Skeletal muscle satellite cell (primary cell): ENCODE measurements around the gene TAF11L14. TPM values are rescaled to one million over a fixed set of nuclear protein-coding genes. Genes with fewer than 3 reads are reported as not detected.
"Not testable (repeated sequence)": the region's sequence is repeated elsewhere in the genome, so short reads cannot be mapped to it uniquely, and the experiment has no call there.

ENCODE experiments used
- H3K27me3 ChIP-seq: 2 replicates; pipeline ENCODE4 v1.7.0; 2013; ENCODE audit warnings: low read length; ENCODE audit not compliant: control insufficient read depth, insufficient read depth
- H3K36me3 ChIP-seq: 2 replicates; pipeline ENCODE4 v1.7.0; 2013; ENCODE audit warnings: mild to moderate bottlenecking, control low read depth, low read length; ENCODE audit not compliant: insufficient read depth
- H3K4me1 ChIP-seq: 2 replicates; pipeline ENCODE4 v1.7.0; 2013; ENCODE audit warnings: low read length; ENCODE audit not compliant: control insufficient read depth, insufficient read depth
- H3K4me2 ChIP-seq: 2 replicates; pipeline ENCODE4 v1.7.0; 2013; ENCODE audit warnings: mild to moderate bottlenecking, low read length
- H3K4me3 ChIP-seq: 2 replicates; pipeline ENCODE4 v1.7.0; 2013; ENCODE audit warnings: low read length
- H3K9ac ChIP-seq: 2 replicates; pipeline ENCODE4 v1.7.0; 2013; ENCODE audit warnings: mild to moderate bottlenecking, low read depth, low read length, moderate library complexity
- H3K9me3 ChIP-seq: replicated peaks from 2 replicates; pipeline ENCODE4 v1.7.0; 2013; ENCODE audit warnings: mild to moderate bottlenecking, control low read depth, low read length
- total RNA-seq: library from RNA; depleted of rRNA; stranded (reverse); fragments of >200 nt; gene quantifications from 2 replicates; pipeline ENCODE4 v1.2.3, GENCODE V29; 2012; rRNA removed

The TAF11L14 gene
- not detected in 2 replicates for total RNA-seq

GRCh38 chr5:17634160-17634559, at the start of gene TAF11L14:
Gene TAF11L14 (plus strand): TSS chr5:17634460.
- Histone ChIP-seq H3K9ac (no peak within 1 kb of the TSS), H3K9me3 (no peaks in the 10 kb centered on the region), H3K4me1 (no peaks in the 10 kb centered on the region), H3K27me3 (no peaks in the 10 kb centered on the region), H3K36me3 (no peaks in the 10 kb centered on the region), H3K4me2 (no peak within 1 kb of the TSS), H3K4me3 (no peak within 1 kb of the TSS)

- H3K9ac ChIP-seq, H3K4me3 ChIP-seq, H3K27me3 ChIP-seq, H3K36me3 ChIP-seq, H3K4me1 ChIP-seq, H3K9me3 ChIP-seq, H3K4me2 ChIP-seq: not testable (repeated sequence)
Observed at GRCh38 chr5:17585658-17586057, 48.6 kb upstream of the TAF11L14 start, which contains the start of gene TAF11L7. Gene TAF11L7 (minus strand): TSS chr5:17585758.

GRCh38 chr5:17590860-17591259, 43.4 kb upstream of the TAF11L14 start, which contains the start of gene TAF11L8:
Gene TAF11L8 (minus strand): TSS chr5:17590960.
- H3K4me1 ChIP-seq, H3K4me2 ChIP-seq, H3K36me3 ChIP-seq, H3K9ac ChIP-seq, H3K27me3 ChIP-seq, H3K9me3 ChIP-seq, H3K4me3 ChIP-seq: not testable (repeated sequence)

GRCh38 chr5:17594255-17594654, 40.0 kb upstream of the TAF11L14 start, which contains the start of gene TAF11L9:
Gene TAF11L9 (minus strand): TSS chr5:17594394.
- H3K4me2 ChIP-seq, H3K27me3 ChIP-seq, H3K36me3 ChIP-seq, H3K4me3 ChIP-seq, H3K9me3 ChIP-seq, H3K9ac ChIP-seq, H3K4me1 ChIP-seq: not testable (repeated sequence)

- H3K4me2 ChIP-seq, H3K9me3 ChIP-seq, H3K4me3 ChIP-seq, H3K27me3 ChIP-seq, H3K4me1 ChIP-seq, H3K9ac ChIP-seq, H3K36me3 ChIP-seq: not testable (repeated sequence)
Observed at GRCh38 chr5:17597728-17598127, 36.5 kb upstream of the TAF11L14 start, which contains the start of gene TAF11L10. Gene TAF11L10 (minus strand): TSS chr5:17597828.

- not testable (repeated sequence) for H3K9me3 ChIP-seq, H3K27me3 ChIP-seq, H3K4me1 ChIP-seq, H3K9ac ChIP-seq, H3K36me3 ChIP-seq, H3K4me3 ChIP-seq, H3K4me2 ChIP-seq
Observed at GRCh38 chr5:17603880-17604279, 30.4 kb upstream of the TAF11L14 start, which contains the start of gene TAF11L11. Gene TAF11L11 (plus strand): TSS chr5:17604183.

GRCh38 chr5:17604951-17605350, 29.3 kb upstream of the TAF11L14 start:
- no peaks in the 10 kb centered on the region for H3K4me1 ChIP-seq
- H3K9me3 ChIP-seq, result peaks cover 4% of the 10 kb centered on the region
- H3K36me3 ChIP-seq, result no peaks in the 10 kb centered on the region
- H3K4me2 ChIP-seq, result no peak overlapping the region
- H3K9ac ChIP-seq, result no peak overlapping the region
- no peak overlapping the region for H3K4me3 ChIP-seq
- no peaks in the 10 kb centered on the region for H3K27me3 ChIP-seq

GRCh38 chr5:17607461-17607860, 26.8 kb upstream of the TAF11L14 start:
- H3K4me3 ChIP-seq, H3K36me3 ChIP-seq, H3K4me2 ChIP-seq, H3K9ac ChIP-seq, H3K9me3 ChIP-seq, H3K27me3 ChIP-seq, H3K4me1 ChIP-seq: not testable (repeated sequence)

- H3K4me1 ChIP-seq, H3K27me3 ChIP-seq, H3K9me3 ChIP-seq, H3K4me3 ChIP-seq, H3K4me2 ChIP-seq, H3K36me3 ChIP-seq, H3K9ac ChIP-seq: not testable (repeated sequence)
Observed at GRCh38 chr5:17610092-17610491, 24.2 kb upstream of the TAF11L14 start, which contains the start of gene TAF11L12. Gene TAF11L12 (plus strand): TSS chr5:17610392.

GRCh38 chr5:17614872-17615605, 19.2 kb upstream of the TAF11L14 start:
- Histone ChIP-seq H3K4me3 (no peak overlapping the region), H3K4me1 (no peaks in the 10 kb centered on the region), H3K9ac (no peak overlapping the region), H3K9me3 (peaks cover 3% of the 10 kb centered on the region), H3K4me2 (no peak overlapping the region), H3K36me3 (no peaks in the 10 kb centered on the region), H3K27me3 (no peaks in the 10 kb centered on the region)

- no peaks in the 10 kb centered on the region for H3K9me3 ChIP-seq
- no peak overlapping the region for H3K9ac ChIP-seq
- no peak overlapping the region for H3K4me3 ChIP-seq
- no peaks in the 10 kb centered on the region for H3K27me3 ChIP-seq
- no peak overlapping the region for H3K4me2 ChIP-seq
- H3K36me3 ChIP-seq, result no peaks in the 10 kb centered on the region
- no peaks in the 10 kb centered on the region for H3K4me1 ChIP-seq
Observed at GRCh38 chr5:17619354-17619753, 14.9 kb upstream of the TAF11L14 start.

- Histone ChIP-seq H3K4me3 (no peak overlapping the region), H3K27me3 (no peaks in the 10 kb centered on the region), H3K9ac (no peak overlapping the region), H3K4me2 (no peak overlapping the region), H3K4me1 (no peaks in the 10 kb centered on the region), H3K9me3 (no peaks in the 10 kb centered on the region), H3K36me3 (no peaks in the 10 kb centered on the region)
Observed at GRCh38 chr5:17620627-17621026, 13.6 kb upstream of the TAF11L14 start.
